Spleen (tissue), 11 donors: ENCODE measurements around the gene MKRN3. TPM values are rescaled to one million over a fixed set of nuclear protein-coding genes. Genes with fewer than 3 reads are reported as not detected.

Experiments
- DNase-seq: peaks from one replicate; pipeline ENCODE4 v3.0.0-alpha.2; 2020
- H3K27ac ChIP-seq, 8 donors: fragments of 200-600 bp; sonication (generic) in 7 of 8; 1 replicate in 4 of 8; 2 replicates in 4 of 8; pipeline versions ENCODE4 v1.5.0 to v1.8.0; 2016 to 2021; ENCODE audit warnings: inconsistent platforms in 4 of 8, mild to moderate bottlenecking in 4 of 8, moderate library complexity in 1 of 8
- H3K27me3 ChIP-seq, 7 donors: fragments of 200-600 bp; sonication (generic) in 6 of 7; replicated peaks in 1 of 7; 1 replicate in 4 of 7; 2 replicates in 3 of 7; pipeline versions ENCODE4 v1.5.0 to v1.8.0; 2016 to 2021; ENCODE audit warnings: inconsistent platforms in 3 of 7, mild to moderate bottlenecking in 1 of 7
- H3K36me3 ChIP-seq, 6 donors: fragments of 200-600 bp; sonication (generic) in 5 of 6; 1 replicate in 4 of 6; 2 replicates in 2 of 6; pipeline versions ENCODE4 v1.5.0 to v1.8.0; 2016 to 2021; ENCODE audit warnings: inconsistent platforms in 2 of 6
- H3K4me1 ChIP-seq, 6 donors: fragments of 200-600 bp; sonication (generic) in 5 of 6; 1 replicate in 3 of 6; 2 replicates in 3 of 6; pipeline versions ENCODE4 v1.5.0 to v1.8.0; 2016 to 2021; ENCODE audit warnings: inconsistent platforms in 3 of 6
- H3K4me3 ChIP-seq, 8 donors: fragments of 200-600 bp; sonication (generic) in 7 of 8; 1 replicate in 4 of 8; 2 replicates in 4 of 8; pipeline versions ENCODE4 v1.5.0 to v1.8.0; 2016 to 2021; ENCODE audit warnings: inconsistent platforms in 4 of 8, mild to moderate bottlenecking in 4 of 8, moderate library complexity in 2 of 8
- H3K9me3 ChIP-seq, 8 donors: fragments of 200-600 bp; sonication (generic) in 7 of 8; 1 replicate in 4 of 8; 2 replicates in 4 of 8; pipeline versions ENCODE4 v1.5.0 to v1.8.0; 2016 to 2021; ENCODE audit warnings: inconsistent platforms in 4 of 8
- CTCF ChIP-seq, 11 experiments: fragments of 200-600 bp in 7 of 11; fragments of 450-650 bp in 4 of 11; sonication (generic) in 4 of 11; IDR thresholded peaks in 8 of 11; conservative IDR thresholded peaks in 3 of 11; 1 replicate in 7 of 11; 2 replicates in 4 of 11; pipeline versions ENCODE4 v1.4.0 to v1.8.0; 2016 to 2021; ENCODE audit warnings: antibody characterized with exemption in 11 of 11, inconsistent platforms in 4 of 11, mild to moderate bottlenecking in 1 of 11
- POLR2A ChIP-seq, 3 donors: fragments of 450-650 bp; IDR thresholded peaks; one replicate each; pipeline ENCODE4 v1.5.1; 2017; ENCODE audit warnings: antibody characterized with exemption in 3 of 3, mild to moderate bottlenecking in 1 of 3
- POLR2AphosphoS5 ChIP-seq, 3 donors: sonication (generic); formaldehyde crosslinking; IDR thresholded peaks; one replicate each; pipeline ENCODE4 v1.5.1; 2017; ENCODE audit warnings: antibody characterized with exemption in 3 of 3
- WGBS, 5 donors: extraction: QIAGEN DNeasy Blood & Tissue Kit in 3 of 5; methylation state at CpG; one replicate each; pipeline versions ENCODE4 v1.1.5 to v1.1.7; 2013 to 2018; 5-methylcytosine and 5-hydroxymethylcytosine counted together
- intact Hi-C: fragments of 100-400 bp; cut with DNase I; formaldehyde crosslinking; loops from one replicate; pipeline ENCODE4 v1.15.0; 2023; ENCODE audit warnings: low total_unique reads
- polyA plus RNA-seq, 3 donors: library from polyadenylated mRNA; stranded (reverse); fragments of 200-250 nt; gene quantifications; one replicate each; pipeline ENCODE4 v1.2.1, GENCODE V29; 2013
- total RNA-seq, 7 donors: library from RNA; depleted of rRNA in 3 of 7; stranded (reverse); fragments of >200 nt in 3 of 7; fragmentation: NEBNext Ultra II Directional in 4 of 7; extraction: Animal tissue kit (Norgen Biotek cat#: 25700) in 4 of 7; gene quantifications; one replicate each; pipeline versions ENCODE4 v1.1.0 to v1.2.1, GENCODE V29; 2016 to 2021
- donor health status: healthy with polysubstance abuse.
- donor health status: DM: no; HTN: no; CAD: no; lungs with moderate emphysema.
- donor health status: DM: no; HTN: no; CAD: no.
- donor health status: Bipolar disorder and iron deficiency.
- donor health status: healthy.
- donor health status: DM: no; HTN: no; CAD: no.
- donor health status: DM: yes; HTN: yes; CAD: no.

The MKRN3 gene
- total and polyA plus RNA-seq, 10 donors: 0.26 to 3.5 (median 0.60) TPM; not detected in 1

GRCh38 chr15:23539892-23540291 lies 25.6 kb upstream of the MKRN3 start:
- intact Hi-C loops: no loop called here
- no peak overlapping the region for H3K27ac ChIP-seq

GRCh38 chr15:23546158-23546557 lies 19.3 kb upstream of the MKRN3 start:
- Histone ChIP-seq H3K36me3 (no peaks in the 10 kb centered on the region), H3K27ac (no peak overlapping the region), H3K4me3 (no peak overlapping the region), H3K27me3 (no peaks in the 10 kb centered on the region), H3K9me3 (no peaks in the 10 kb centered on the region), H3K4me1 (no peaks in the 10 kb centered on the region)
- intact Hi-C loops: no loop called here
- TF ChIP-seq POLR2A (IDR thresholded peaks at IDR 0.05): no peak
- no peak for TF ChIP-seq CTCF (IDR thresholded peaks at IDR 0.05 in 8 of 11, conservative IDR thresholded peaks at IDR 0.05 in 3 of 11)
- TF ChIP-seq POLR2AphosphoS5 (IDR thresholded peaks at IDR 0.05): no peak
- DNase-seq: no peak

More at GRCh38 chr15:23539892-23540291, 25.6 kb upstream of the MKRN3 start:
- no peak overlapping the region for H3K4me3 ChIP-seq
- TF ChIP-seq POLR2A (IDR thresholded peaks at IDR 0.05) (no peak), CTCF (IDR thresholded peaks at IDR 0.05 in 8 of 11, conservative IDR thresholded peaks at IDR 0.05 in 3 of 11) (no peak), POLR2AphosphoS5 (IDR thresholded peaks at IDR 0.05) (no peak)
- WGBS, 5 donors: 58 to 75% (median 71%) methylated on average over 4 of the region's 4 CpGs
- H3K9me3 ChIP-seq: peaks cover 0 to 6% (median 0%) of the 10 kb centered on the region in 8 donors
- DNase-seq: no peak
- no peaks in the 10 kb centered on the region for H3K27me3 ChIP-seq
- no peaks in the 10 kb centered on the region for H3K36me3 ChIP-seq
- no peaks in the 10 kb centered on the region for H3K4me1 ChIP-seq

- Histone ChIP-seq H3K27me3 (no peaks in the 10 kb centered on the region), H3K4me1 (no peaks in the 10 kb centered on the region), H3K27ac (no peak overlapping the region), H3K9me3 (no peaks in the 10 kb centered on the region), H3K36me3 (no peaks in the 10 kb centered on the region), H3K4me3 (no peak overlapping the region)
- intact Hi-C loops: no loop called here
- DNase-seq: no peak
- 38 to 47% (median 43%) methylated on average over 3 of the region's 3 CpGs for WGBS, 5 donors
- TF ChIP-seq POLR2A (IDR thresholded peaks at IDR 0.05) (no peak), POLR2AphosphoS5 (IDR thresholded peaks at IDR 0.05) (no peak), CTCF (IDR thresholded peaks at IDR 0.05 in 8 of 11, conservative IDR thresholded peaks at IDR 0.05 in 3 of 11) (no peak)
Observed at GRCh38 chr15:23548071-23548470, 17.4 kb upstream of the MKRN3 start.

GRCh38 chr15:23561914-23562313 lies 3.6 kb upstream of the MKRN3 start:
- Histone ChIP-seq H3K27ac (no peak overlapping the region), H3K27me3 (peaks cover 0 to 14% (median 5%) of the 10 kb centered on the region in 7 donors), H3K9me3 (peaks cover 0 to 18% (median 8%) of the 10 kb centered on the region in 8 donors), H3K36me3 (no peaks in the 10 kb centered on the region), H3K4me3 (no peak overlapping the region), H3K4me1 (no peaks in the 10 kb centered on the region)
- DNase-seq: no peak
- 46 to 56% (median 50%) methylated on average over 19 of the region's 19 CpGs for WGBS, 5 donors
- TF ChIP-seq POLR2AphosphoS5 (IDR thresholded peaks at IDR 0.05) (no peak), POLR2A (IDR thresholded peaks at IDR 0.05) (no peak), CTCF (IDR thresholded peaks at IDR 0.05 in 8 of 11, conservative IDR thresholded peaks at IDR 0.05 in 3 of 11) (no peak)
- intact Hi-C loops: no loop called here
